Activated CD4-positive, CD25-positive, alpha-beta regulatory T cell treated with anti-CD3 and anti-CD28 coated beads, Interleukin-2, amount 50 U/mL, for 24 hours (primary cell): ENCODE results near the gene ADAMTS17.

Experiments
- ATAC-seq, 2 donors: fragments of 150-1000 bp; cut with Tn5 transposase; one replicate each; pipeline ENCODE4 v1.10.0; 2021; ENCODE audit warnings: mild to moderate bottlenecking in 1 of 2, moderate library complexity in 1 of 2

ADAMTS17 gene

DNA sequence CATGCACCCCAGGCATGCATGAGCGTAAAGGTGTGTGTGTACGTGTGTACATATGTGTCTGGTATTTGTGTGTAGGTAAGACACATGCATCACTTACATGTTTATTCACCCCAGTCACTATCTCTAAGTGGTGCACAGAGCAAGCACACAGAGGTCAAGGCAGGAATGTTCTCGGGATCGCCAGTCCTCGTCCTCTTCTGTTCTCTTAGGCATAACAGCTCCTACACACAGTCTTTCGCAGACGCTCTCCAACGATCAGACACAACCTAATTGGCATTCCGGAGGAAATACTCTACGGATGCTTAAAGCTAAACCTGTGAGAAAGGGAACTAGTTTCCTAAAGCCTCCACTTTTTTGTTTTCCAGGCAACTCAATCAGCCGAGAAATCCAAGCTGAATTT lies 95.9 kb downstream of the ADAMTS17 start:
- no peak for ATAC-seq

DNA sequence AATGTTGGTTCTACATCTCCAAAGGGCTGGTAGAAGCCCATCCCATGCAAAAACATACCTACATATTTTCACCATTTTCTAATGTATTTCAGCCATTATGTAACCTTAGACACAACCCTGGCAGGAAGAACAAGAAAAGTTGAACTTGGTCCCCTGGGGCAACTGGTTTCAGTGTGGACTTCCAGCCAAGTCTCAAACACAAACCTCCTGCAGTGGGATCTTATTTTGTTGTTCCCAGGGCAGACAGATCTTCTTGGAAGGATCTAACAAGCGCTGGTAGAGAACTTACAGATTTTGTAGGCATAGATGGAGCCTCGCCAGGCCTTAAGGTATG lies 96.3 kb downstream of the ADAMTS17 start:
- ATAC-seq: no peak

DNA sequence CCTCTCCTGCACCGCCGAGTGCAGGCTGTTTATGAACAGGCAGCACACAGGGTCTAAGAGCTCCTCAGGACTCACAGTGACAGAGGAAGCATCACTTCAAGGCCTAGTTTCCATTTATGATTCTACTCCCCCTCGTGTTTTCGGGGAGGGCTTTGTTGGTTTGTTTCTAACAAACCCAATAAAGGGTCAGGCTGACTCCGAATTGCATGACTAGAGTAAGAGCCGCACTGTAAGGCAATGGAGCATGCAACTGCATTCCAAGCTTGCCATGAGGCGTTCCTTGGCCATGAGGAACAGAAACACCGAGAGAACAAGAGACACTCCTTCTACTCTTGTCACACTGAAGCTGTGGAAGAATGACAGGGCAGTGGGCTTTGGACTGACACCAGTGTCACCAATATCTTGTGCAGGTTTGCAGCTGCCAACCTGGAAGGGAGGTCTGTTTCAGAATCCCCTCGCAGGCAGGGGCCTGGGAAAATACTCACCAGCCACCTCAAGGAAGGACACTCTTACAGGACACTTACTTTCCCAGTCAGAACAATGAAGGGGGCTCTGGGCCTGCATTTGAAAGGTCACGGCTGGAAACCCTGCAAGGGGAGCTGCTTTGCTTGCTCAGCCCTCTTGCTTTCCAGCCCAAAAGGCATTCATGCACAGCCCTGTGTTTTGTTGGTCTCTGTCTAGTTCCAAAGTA lies 96.8 kb downstream of the ADAMTS17 start:
- no peak for ATAC-seq

DNA sequence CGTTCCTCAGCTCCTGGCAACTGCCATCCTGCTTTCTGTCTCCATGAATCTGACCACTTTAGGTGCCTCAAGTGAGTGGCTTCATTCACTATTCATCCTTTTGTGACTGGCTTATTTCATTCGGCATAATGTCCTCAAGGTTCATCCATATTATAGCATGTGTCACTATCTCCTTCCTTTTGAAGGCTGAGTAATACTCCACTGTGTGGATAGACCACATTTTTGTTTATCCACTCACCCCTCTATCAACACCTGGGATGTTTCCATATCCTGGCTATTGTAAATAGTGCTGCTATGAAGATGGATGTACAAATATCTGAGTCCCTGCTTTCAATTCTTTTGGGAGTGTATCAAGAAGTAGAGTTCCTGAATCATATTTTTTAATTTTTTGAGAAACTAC lies 98.8 kb downstream of the ADAMTS17 start:
- ATAC-seq: no peak

DNA sequence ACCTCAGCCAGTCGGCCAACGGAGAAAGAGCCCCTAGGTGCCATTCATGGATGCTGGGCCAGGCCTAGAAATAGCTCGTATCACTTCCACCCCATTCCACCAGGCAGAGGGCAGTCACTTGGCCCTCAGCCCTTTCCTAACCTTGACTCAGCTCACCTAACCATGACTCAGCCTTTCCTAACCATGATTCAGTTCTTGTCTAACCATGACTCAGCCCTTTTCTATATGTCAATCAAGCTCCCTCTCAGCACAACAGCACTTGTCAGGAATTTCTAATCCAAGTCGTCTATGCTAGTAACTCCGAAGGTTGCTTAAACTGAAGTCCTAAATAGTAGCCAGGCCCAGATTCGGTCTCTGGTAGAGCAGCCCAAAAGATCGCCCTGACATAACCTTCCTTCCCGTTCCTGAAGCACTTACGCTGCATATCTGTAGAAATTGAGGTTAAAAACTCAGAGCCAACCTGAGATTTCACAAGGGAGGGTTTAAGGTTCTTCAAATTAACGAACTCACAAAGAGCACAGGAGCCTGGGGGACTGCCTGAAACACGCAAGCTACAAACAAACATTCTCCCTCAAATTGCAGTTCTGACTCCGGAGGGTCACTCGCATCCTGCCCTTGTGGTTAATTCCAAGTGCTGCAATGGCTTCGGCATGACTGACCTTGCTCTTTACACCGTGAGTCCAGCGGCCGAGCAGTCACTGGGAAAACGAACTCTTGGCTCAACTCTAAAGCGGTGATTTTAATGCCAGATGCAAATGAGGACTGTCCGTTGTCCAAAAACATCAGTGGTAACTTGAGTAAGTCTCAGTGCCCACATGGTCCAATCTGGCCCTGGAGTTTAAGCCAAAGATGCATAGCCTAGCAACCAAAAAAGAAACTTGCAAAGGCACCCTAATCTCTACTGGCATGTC lies 99.9 kb downstream of the ADAMTS17 start:
- peak in 1 of 2 donors; percentile 41 for ATAC-seq

DNA sequence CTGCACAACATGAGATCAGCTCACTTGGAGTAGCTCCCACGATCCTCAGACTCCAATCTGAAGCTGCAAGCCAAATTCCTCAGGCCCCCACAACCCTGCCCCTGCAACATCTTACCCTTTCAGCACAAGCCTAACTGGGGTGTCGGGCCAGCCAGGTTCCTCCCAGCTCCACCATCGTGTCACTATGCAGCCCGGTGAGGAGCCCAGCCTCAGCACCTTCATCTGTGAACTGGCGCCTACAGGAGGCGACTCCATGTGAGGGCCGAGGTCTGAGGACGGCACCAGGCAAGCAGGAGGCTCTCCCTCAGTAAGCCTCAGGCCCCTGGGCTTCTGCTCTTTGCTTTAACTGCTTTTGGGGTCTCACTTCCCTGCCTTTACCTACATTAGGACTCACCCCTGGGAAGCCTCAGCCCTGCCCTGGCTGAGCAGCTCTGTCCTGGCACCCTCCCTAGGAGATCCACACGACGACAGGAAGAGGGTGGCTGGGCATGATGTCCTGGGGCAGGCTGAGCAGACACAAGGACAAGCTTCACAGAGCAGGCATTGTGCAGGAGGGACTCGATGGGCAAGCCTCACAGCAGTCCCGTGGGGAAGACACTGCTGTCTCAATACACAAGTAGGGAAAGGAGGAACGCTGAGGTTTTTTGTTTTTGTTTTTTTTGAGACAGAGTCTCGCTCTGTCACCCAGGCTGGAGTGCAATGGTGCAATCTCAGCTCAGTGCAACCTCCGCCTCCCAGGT lies 104.6 kb downstream of the ADAMTS17 start:
- no peak for ATAC-seq

DNA sequence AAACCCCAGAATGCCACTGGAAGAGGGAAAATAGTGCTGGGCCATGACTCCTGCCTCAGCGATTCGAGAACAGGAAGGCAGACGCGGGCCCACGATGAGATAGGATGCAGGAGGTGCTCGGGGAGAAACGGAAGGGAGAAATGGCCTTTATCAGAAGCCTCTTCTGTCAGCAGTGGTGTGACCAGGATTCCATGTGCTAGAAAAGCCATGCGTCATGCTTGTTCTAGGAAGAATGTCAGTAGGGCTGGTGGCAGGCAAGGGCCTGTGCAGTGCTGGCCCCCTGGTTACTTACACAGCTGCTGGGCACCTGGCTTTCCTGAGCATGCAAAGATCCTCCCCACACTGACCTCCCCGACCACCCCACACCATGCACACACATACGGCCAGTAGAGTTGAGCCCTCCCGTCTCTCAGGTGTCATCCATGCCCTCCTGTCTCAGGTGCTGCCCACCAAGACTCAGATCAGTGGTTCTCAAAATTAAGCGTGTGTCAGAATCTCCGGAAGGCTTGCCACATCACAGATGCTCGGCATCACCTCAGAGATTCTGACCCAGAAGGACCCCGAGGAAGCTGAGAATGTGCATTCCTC lies 106.7 kb downstream of the ADAMTS17 start:
- no peak for ATAC-seq

DNA sequence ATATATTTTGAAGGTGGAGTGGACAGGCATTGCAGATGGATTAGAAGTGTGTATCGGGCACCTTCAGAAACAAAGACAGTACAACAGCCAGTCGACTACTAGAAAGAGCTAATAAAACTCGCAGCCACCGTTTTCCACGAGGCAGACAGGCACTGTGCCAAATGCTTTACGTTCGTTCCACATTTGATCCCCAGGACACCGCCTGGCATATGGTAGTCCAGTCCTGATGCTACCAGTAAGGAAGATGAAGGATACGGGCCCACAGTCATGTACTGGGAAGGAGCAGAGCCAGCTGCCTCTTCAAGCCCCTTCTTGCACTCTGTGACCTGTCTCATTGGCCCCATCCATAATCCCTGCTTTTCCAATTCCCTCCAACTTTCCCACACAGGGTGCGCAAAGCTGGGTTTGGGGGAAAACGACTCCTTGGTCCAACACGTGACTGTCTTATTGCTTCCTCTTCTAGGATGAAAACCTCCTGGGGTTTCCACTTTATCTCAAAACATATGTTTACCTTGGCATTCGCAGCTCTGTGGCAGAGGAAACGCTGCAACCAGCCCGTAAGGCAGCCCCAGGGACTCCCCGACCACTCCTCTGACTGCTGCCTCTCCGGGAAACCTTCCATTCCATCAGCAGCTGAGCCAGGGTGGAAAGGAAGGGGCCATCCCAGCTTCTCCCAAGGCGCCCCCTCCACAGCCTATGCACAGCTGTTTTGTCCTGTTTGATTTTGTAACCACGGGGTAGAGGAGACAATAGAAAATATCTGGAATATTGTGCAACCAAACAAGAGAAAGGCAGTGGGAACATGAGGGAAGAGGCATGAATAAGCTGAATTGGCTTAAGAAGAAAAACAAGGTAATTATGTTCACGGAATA lies 107.4 kb downstream of the ADAMTS17 start:
- ATAC-seq: no peak

DNA sequence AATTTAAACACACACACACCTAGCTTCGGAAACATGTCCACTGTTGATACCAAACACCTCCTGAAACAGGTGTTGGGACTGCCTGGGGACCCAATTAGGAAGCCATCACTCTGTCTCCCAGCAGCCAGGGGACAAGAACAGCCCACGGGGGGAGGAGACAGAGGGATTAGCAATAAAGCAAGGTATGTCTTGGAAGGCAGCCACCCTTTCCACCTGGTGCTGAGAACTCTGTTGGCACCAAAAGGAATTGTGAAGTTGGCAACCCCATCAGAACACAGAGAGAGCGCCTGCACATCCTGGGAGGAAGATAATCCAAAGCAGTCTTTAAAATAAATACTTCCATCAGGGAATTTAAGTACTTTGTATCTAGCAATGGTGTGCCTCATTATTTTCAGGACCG lies 111.0 kb downstream of the ADAMTS17 start:
- ATAC-seq: no peak

DNA sequence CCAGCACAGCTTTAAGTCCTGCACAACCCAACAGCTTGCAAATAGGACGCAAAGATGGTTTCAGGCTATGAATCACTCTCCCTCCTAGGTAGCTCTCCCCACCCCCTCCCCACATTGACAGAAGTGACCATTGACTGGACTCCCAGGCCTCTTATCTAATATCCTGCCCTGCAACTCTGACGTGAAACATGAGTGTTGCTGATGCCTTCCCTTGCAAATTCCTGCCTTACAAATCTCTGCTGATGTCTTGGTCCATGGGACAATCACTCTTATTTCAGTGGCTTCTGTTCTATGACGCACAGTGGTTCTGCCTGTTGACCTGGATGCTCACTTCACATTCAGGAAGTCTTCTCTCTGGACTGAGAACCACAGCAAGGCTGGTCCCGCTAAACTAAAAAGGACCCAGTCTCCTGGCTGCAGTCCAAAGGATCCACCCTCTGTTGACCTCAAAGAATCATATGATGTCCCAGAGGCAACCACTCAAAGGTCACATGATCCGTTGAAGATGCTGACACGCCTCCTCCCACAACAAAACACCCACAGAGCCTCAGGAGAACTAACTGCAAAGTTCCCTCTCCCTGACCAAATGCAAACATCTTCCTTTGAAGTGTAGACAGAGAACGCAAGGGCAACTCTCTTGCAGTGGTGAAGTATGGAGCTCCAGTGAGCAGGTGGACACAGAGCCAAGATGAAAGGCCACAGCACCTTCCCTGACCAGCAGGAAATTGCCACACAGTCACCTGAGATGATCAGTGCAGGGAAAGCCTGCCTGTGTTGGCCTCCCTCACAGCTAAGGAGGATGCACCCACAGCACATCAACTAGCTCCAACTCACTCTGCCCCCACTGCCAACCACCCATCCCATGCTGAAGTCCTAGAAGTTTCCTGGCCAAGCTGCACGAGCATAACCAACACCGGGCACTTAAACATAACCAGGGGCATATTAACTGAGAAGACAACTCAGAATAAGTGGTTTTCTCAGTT lies 112.3 kb downstream of the ADAMTS17 start:
- ATAC-seq: no peak

DNA sequence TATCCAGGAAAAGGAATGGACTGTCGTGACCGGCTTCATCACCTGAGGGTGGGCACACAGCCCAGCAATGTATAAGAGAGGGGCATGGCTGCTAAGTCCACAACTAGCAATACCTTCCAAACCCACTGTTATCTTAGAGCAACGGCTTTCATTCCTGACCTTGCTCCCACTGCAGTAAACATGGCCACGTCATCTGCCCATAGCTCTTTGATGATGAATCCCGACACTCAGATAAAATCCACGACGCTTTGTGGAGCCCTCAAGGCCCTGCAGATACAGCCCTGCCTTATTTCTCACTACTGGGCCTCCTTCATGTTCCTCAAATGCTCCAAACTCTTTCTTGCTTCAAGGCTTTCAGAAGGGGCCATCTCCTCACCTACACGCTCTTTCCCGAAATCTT lies 114.0 kb downstream of the ADAMTS17 start:
- ATAC-seq: no peak

DNA sequence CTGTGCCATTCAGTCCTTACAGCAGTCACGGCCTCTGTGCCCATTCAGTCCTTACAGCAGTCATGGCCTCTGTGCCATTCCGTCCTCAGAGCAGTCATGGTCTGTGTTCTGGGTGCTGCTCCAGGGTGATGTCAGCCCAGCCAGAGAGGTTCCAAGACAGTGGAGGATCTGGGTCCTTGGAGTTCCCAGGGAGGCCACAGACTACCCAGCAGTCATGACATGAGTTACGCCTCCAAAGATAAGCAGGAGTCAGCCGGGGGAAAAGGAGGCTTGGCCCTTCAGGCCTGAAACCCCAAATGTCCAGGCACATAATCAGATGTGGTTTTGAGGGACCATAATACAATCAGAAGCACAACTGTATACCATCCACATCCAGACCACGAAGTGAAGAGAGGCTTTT lies 115.7 kb downstream of the ADAMTS17 start:
- ATAC-seq: no peak

DNA sequence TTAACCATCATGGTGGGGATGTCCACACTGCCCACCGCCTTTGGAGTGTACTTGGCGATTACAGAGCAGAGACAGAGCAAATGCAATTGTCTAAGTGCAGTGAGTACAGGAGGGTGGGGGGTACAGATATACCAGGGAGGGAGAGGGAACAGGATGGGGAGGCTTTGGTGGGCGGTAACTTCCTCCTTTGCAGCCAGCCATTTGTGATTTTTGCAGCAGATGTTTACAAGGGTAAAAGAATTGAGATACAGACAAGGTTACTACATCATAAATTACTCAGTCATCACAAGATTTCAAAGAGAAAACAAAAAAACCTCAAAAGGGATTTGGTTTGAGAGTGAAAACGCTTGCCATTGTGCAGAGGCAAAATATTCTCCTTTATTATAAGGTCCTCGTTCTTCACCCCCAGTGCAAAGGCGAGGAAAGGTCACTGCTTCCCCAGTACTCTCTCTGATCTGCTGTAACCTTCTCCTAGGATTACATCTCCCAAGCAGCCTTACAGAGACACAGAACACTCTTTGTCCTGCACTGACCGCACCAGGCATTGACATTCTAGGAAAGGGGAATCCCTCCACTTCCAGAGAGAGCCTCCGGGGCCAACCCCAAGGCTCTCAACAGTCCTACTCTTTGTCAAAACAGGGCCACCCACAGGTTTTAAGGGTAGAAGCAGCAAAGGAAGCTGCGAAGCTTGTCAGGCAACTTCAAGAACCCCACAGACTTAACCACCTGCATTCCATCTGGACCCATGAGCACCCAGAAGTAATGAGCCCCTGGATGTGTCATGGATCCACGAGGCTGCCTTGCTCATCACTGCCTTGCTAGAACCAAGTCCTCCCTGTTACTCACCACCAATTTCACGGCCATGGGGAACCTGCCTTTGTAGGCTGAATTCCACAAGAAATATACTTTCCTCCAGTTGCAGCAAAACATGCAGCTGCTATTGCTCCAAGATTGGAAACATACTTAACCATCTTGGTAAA lies 117.3 kb downstream of the ADAMTS17 start:
- ATAC-seq: no peak

DNA sequence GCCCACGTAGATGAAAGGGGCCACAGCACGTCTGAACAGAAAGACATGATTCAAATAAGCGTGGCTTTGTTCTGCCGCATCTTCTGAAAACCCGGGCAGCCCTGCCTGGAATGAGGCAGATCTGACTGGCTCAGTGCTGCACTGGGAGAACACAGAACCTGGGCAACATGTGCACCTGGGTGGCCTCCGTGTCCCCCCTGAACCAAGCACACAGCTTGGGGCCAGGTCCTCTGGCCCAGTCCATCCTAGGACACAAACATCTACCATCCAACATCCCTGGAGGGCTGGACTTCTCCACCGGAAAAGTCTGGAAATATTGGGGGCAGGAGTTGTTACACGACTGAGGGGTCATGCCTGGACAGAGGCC lies 119.4 kb downstream of the ADAMTS17 start:
- ATAC-seq: no peak

DNA sequence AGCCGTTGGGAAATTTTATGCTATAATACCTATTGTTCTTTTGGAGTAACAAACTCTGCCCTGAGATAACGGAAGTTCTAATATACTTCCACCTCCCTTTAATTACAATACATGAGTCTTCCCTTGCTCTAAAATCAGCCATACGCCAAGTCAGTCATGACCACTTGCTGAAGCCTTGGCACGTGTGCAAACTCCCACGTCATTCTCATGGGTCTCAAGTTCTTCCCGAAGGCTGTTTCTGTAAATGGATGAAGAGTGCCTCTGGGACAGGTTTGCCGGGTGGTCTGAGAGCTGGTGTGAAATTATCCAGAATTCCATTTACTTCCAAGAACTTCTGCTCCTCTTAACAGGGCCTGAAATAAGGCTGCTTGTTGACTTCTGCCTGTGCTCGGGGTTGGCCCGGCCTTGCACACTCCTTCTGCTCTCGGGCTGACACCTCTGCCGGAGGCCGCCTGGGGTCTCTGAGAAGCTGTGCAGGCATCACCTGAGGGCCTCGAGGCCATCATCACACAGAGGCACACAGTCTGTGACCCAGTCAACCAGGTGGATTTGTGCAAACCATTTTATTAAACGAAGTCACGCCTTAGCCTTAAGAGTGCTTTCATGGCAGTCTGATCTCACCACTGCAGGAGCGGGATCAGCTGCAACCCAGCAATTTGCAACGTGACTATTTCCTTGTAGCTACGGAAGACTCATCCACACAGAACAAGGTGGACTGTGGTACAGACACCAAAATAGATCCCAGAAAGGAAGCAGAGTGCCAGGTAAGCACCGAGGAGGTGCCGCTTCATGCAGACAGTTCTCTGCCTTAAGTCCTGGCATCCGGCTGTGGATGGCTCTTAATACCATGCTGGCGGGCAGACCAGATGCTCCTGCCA lies 120.1 kb downstream of the ADAMTS17 start:
- ATAC-seq: no peak

DNA sequence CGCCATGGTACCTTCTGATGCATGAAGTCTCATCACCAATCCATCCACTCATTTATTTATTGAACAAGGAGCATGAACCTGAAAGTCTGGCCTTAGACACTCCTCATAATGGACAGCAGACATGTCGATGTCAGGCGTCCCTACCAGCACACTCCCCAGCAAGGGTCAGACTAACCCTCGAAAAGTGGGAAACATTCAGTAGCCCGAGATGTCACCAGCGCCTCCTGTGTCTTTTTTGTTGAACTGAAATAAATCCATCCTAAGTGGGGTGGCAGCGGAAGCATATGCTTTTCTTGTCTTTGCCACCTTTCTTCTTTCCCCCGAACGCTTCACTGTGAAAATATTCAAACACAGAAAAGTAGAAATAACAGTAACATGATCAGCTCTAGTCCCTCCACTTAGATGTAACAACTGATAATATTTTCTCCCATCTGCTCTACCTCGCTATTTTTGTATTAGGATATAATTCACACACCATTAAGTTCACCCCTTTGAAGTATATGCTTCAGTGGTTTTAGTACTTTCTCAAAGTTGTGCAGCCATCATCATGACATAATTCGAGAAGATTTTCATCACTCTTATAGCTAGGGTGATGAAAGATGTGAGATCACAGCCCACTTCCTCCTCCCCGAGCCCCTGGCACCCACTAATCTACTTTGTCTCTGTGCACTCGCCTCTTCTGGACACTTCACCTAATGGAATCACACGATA lies 121.6 kb downstream of the ADAMTS17 start:
- no peak for ATAC-seq

DNA sequence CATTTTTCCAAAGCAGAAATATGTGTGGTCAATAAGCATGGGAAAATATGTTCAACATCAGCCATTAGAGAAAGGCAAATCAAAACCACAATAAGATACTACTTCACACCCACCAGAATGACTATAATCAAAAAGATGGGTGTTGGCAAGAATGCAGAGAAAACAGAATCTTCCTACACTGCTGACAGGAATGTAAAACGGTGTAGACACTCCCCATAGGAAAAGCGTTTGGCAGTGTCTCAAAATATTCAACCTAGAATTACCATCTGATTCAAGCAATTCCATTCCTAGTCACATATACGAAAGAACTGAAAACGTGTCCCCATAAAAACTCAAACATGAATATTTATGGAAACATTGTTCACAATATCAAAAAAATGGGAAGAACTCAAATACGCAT lies 123.3 kb downstream of the ADAMTS17 start:
- ATAC-seq: no peak

DNA sequence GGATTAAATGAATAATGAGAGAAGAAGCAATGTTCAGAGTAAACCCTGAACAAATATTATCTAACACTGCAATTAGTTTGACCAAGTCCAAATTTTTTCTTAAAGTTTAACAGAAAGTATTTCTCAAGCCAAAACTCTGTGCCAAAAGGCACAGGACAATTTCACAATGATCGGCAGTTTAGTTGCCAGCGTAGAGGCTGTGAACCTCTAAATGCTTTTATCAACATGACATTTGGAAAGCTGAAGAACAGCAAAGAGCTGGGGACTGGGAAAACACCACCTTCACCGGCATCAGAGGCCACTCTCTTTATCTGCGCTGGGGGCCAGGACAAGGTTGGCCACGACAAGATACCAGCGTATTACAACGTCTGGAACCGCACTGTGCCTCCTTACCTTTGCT lies 125.6 kb downstream of the ADAMTS17 start:
- no peak for ATAC-seq
